Measurements from ENCODE around the gene POU6F2. TPM values are rescaled to one million over a fixed set of nuclear protein-coding genes. Genes with fewer than 3 reads are reported as not detected.

Gene POU6F2
- total and polyA plus RNA-seq, 7 donors: 0.01 TPM; not detected in 6

DNA sequence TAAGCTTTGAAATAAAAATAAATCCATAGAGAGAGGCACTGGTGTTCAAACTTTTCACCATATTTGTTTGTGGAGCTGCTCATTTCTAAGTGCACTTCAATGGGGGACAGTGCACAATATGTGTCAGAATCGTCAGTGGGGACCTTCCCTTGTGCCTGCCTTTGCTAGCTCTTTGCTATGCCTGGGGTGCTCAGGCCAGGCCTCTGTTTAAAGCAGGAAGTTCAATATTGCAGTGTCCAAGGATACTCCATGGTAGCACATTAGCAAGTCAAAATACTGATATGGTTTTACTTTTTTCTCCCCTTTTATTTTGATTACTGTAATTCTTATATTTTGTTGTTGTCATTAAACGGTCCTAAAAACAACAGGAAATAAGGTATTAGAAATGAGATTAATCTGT lies 113.4 kb downstream of the POU6F2 start:
- intact Hi-C loops (cut with DNase I): no loop called here
- WGBS, 3 donors: 53 to 69% (median 67%) methylated on average over 2 of the region's 2 CpGs

DNA sequence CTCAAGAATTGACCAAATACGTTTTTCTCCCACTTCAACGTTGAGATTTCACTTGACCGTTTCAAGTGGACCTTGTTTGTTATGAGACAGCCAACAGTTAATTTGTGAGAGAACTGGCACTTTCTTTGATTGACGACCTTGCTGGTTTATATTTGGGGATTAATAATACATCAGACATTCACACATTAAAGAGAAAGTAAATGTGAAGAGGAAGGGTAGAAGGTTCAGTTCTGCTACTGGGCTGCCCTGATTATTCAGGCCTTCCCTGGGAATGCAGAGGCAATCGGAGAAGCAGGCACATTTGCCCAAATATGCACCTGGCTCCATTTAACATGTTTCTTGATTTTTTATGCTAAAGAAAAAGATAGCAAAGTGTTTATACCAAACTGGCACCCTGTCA lies 114.1 kb downstream of the POU6F2 start:
- DNase-seq (no peak), ATAC-seq (no peak)
- Histone ChIP-seq H3K27ac (no peak overlapping the region), H3K9me3 (no peaks in the 10 kb centered on the region), H3K36me3 (ENCODE audit: insufficient read depth in 1 of 2, low read depth in 1 of 2) (no peaks in the 10 kb centered on the region), H3K27me3 (ENCODE audit: insufficient read depth in 3 of 3, low read length in 2 of 3) (no peaks in the 10 kb centered on the region), H3K4me1 (no peaks in the 10 kb centered on the region), H3K4me3 (no peak overlapping the region)
- intact Hi-C loops (cut with DNase I): no loop called here
- WGBS, 3 donors: 63 to 72% (median 68%) methylated on average over 5 of the region's 5 CpGs
- no peak for TF ChIP-seq CTCF (IDR thresholded peaks at IDR 0.05)

More for the DNA sequence above, 113.4 kb downstream of the POU6F2 start:
- peaks cover 0 to 1% (median 0%) of the 10 kb centered on the region in 3 donors for H3K27me3 ChIP-seq (ENCODE audit: insufficient read depth in 3 of 3, low read length in 2 of 3)
- no peak overlapping the region for H3K4me3 ChIP-seq
- no peaks in the 10 kb centered on the region for H3K9me3 ChIP-seq
- no peak for TF ChIP-seq CTCF (IDR thresholded peaks at IDR 0.05)
- no peak overlapping the region for H3K27ac ChIP-seq
- no peak for DNase-seq
- ATAC-seq: no peak
- no peaks in the 10 kb centered on the region for H3K4me1 ChIP-seq
- no peaks in the 10 kb centered on the region for H3K36me3 ChIP-seq (ENCODE audit: insufficient read depth in 1 of 2, low read depth in 1 of 2)

DNA sequence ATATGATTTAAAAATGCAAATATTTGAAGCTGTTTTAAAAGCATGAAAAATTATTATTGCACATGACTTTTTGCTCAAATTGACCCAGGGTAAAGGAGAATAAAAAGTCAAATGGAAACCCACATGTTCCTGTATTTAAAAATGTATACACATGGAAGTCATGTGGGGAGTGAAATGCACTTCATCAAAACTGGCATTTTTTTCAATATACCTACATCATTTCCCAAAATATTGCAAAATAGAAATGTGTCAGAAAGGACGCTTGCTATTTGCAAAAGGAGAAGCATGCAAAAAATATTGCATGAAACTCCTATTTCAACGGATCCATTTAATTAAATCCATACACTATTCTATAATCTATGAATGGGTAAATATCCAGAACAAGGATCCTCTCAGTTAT lies 117.0 kb downstream of the POU6F2 start:
- WGBS, 3 donors: 78 to 89% (median 84%) methylated on average over 2 of the region's 2 CpGs
- no peak for DNase-seq
- no peak overlapping the region for H3K4me3 ChIP-seq
- ATAC-seq: no peak
- H3K9me3 ChIP-seq: no peaks in the 10 kb centered on the region
- intact Hi-C loops (cut with DNase I): no loop called here
- no peak overlapping the region for H3K27ac ChIP-seq
- H3K4me1 ChIP-seq: no peaks in the 10 kb centered on the region
- TF ChIP-seq CTCF (IDR thresholded peaks at IDR 0.05): no peak
- no peaks in the 10 kb centered on the region for H3K27me3 ChIP-seq (ENCODE audit: insufficient read depth in 3 of 3, low read length in 2 of 3)
- no peaks in the 10 kb centered on the region for H3K36me3 ChIP-seq (ENCODE audit: insufficient read depth in 1 of 2, low read depth in 1 of 2)

- Histone ChIP-seq H3K4me3 (no peak overlapping the region), H3K27ac (no peak overlapping the region), H3K4me1 (no peaks in the 10 kb centered on the region), H3K27me3 (ENCODE audit: insufficient read depth in 3 of 3, low read length in 2 of 3) (no peaks in the 10 kb centered on the region), H3K9me3 (no peaks in the 10 kb centered on the region), H3K36me3 (ENCODE audit: insufficient read depth in 1 of 2, low read depth in 1 of 2) (no peaks in the 10 kb centered on the region)
- DNase-seq (no peak), ATAC-seq (no peak)
- TF ChIP-seq CTCF (IDR thresholded peaks at IDR 0.05): no peak
- intact Hi-C loops (cut with DNase I): no loop called here
- WGBS, 3 donors: 65 to 67% (median 66%) methylated on average over 7 of the region's 7 CpGs
Observed at GRCh38 chr7:39095875-39096619, 118.3 kb downstream of the POU6F2 start.

DNA sequence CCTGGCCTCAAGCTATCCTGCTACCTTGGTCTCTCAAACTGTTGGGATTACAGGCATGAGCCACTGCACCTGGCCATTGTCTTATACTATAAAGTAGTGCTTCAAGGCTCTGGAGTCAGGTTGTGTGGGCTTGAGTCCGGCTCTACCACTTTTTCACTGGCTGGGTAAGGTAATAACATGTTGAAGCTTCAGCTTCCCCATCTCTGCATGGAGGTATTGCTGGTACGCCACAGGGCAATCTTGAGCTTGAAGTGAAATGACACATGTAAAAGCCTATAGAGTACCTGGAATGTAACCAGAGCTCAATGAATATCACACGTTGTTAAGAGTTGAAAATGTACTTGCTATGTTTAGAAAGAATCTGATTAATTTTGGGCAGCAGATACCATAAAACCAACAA lies 120.8 kb downstream of the POU6F2 start:
- Histone ChIP-seq H3K4me3 (no peak overlapping the region), H3K27me3 (ENCODE audit: insufficient read depth in 3 of 3, low read length in 2 of 3) (no peaks in the 10 kb centered on the region), H3K9me3 (no peaks in the 10 kb centered on the region), H3K27ac (no peak overlapping the region), H3K4me1 (no peaks in the 10 kb centered on the region), H3K36me3 (ENCODE audit: insufficient read depth in 1 of 2, low read depth in 1 of 2) (no peaks in the 10 kb centered on the region)
- no peak for ATAC-seq
- TF ChIP-seq CTCF (IDR thresholded peaks at IDR 0.05): no peak
- 82 to 91% (median 88%) methylated on average over 3 of the region's 3 CpGs for WGBS, 3 donors
- intact Hi-C loops (cut with DNase I): no loop called here
- no peak for DNase-seq

Data from psoas muscle (tissue), 8 donors.